GM19455 (cell line): ENCODE measurements around the gene POLR3A.

Experiments used
- ATAC-seq: cut with Tn5 transposase; IDR thresholded peaks from one replicate; pipeline ENCODE4 v1.9.1; 2021; ENCODE audit not compliant: unreplicated experiment

Gene POLR3A

DNA sequence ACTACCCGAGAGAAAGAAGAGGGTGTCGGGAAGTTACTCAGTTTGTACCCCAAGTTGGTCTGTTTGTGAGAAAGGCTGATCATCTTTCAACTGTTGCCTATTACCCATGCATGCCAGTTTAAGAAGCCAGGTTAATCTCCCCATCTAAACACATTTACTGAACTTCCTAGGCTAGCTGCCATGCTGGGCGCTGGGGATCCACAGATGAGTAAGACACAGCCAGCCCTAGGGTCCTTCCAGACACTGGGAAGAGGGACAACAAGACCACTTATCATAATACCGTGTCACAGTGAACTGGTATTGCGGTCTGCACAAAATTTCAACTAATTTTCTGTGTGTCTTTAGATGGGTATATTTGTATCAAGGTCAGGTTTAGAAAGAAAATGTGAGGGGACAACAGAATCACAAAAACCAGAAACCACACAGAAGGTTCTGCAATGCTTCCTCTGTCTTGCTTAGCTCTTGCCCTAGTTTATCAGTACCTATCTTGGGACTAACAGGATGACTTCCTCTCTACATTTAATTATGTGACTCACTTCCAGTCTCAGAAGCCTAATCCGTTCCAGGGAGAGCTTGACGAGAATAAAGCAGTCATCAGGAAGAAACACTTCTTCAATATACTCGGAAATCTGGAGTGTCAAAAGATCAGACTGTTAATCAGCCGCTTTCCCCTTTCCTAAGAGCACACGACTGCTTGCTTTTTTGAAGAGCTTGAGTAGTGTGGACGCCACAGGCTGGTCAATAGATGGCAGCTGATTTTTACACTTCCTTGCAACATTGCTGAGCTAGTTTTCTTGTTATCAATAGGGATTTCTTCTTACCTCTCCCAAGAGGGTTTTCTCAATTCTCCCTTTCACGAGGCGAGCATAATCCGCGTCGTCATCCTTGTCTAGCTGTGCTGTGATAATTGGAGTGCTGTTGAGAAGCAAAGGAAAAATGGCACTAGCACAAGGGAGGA, 45.7 kb downstream of the POLR3A start:
- ATAC-seq: no peak

DNA sequence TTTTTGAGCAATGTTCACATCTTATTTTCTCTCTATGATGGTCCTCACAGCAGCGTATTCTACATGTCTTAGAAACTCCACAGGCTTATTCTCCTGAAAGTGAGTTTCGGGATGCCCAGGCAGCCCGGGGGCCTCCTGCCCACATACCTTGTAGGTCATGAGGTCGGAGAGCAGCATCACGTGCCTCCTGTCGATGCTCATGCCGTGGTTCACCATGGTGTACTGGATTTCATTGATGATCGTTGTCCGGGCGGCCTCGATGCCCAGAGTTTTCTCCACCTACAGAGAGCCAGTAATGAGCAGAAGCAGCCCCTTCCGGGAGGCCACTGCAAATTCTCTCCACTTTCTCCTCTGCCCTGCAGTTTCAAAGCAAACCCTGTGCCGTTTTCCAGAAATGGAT, 48.0 kb downstream of the POLR3A start:
- no peak for ATAC-seq

DNA sequence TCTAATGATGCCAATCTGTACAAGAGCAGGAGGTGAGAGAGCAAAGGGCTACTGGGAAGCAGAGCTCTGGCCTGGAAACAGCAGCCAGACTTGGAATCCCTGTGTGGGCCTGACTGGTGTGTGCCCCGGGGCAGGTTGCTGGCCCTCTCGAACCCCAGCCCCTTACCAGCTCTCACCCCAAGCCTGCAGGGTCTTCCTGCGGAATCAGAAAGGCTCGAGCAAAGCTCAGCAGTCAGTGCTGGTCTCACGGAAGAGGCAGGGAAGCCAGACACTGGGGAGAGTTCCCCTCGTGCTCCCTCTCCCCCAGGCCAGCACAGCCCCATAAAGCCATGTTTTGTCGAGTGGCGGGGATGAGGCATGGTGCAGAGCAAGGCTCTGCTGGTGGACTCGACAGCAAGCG, 50.1 kb downstream of the POLR3A start:
- ATAC-seq: no peak

DNA sequence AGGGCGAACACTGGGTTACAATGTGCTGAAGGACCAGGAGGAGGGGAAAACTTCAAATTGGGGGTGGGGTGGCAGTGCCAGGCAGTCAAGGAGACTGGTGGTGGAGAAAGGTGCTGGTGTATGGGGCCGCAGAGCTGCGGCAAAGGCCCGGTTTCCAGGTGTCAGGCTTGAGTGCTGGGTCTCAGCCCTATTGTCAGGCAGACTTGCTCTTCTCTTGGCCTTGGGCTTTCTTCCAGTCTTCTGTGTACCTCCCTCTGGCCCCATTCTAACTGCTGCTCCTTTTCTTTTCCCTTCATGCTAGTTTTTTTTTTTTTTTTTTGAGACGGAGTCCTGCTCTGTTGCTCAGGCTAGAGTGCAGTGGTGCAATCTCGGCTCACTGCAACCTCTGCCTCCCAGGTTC, 51.0 kb downstream of the POLR3A start:
- ATAC-seq: no peak

DNA sequence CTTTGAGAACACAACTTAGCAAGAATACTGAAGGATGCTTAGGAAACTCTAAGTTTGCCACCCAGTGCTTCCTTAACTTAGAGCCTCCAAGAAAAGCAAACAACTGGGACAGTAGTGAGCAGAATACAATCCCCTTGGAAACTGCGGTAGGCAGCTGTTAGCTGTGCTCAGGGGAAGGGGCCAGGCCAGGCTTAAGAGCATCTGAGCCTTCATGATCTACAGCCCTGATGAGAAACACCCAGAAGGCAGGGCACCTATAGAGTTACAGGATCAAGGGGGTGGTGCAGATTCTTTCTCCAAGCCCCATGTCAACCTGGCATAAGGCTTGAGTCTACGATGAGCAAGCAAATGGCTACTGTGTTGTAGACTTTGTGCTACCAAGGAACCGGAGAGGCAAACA, 51.4 kb downstream of the POLR3A start:
- ATAC-seq: no peak

DNA sequence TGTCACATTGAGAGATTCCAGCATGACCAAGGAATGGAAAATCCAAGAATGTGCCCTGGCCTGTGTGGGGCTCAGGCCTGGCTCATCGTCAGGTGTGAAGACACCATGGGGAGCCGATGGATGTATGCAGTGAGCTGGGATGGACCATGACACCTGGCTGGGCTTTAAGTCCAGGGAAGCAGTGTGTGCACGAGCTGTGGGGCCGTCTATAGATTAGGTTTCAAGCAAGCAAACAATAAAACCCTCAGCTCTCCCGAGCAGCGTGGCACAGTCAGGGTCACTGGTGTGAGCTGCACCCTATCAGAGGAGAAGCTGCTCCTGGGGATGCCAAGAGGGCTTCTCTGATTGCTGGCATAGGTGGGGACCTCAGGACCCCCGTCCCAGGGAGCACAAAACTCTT, 52.3 kb downstream of the POLR3A start:
- no peak for ATAC-seq

DNA sequence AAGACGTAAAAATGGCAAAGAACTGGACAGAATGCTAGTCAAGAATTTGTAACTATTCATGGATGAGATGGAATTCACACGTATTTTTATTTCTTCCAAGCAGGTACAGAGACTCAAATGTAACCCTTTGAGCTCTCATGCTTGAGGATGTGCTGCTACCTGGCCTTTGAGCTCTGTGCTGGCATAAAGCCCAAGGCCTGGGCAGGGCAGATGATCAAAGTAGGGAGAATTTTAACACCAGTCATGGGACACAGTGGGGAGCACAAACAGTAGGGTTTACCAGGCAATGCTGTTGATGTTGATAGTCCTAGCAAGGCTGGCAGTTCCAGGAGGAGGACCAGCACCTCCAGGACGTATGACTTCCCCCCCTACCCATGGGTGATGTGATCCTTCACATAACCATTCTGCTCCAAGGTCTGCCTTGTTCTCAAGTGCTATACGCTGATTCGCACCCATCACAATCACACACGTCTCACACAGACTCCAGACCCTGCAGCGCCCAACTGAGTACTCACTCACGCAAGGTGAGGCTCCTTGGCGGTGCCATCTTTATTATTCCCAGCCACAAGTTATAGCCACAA, 54.1 kb downstream of the POLR3A start:
- no peak for ATAC-seq

DNA sequence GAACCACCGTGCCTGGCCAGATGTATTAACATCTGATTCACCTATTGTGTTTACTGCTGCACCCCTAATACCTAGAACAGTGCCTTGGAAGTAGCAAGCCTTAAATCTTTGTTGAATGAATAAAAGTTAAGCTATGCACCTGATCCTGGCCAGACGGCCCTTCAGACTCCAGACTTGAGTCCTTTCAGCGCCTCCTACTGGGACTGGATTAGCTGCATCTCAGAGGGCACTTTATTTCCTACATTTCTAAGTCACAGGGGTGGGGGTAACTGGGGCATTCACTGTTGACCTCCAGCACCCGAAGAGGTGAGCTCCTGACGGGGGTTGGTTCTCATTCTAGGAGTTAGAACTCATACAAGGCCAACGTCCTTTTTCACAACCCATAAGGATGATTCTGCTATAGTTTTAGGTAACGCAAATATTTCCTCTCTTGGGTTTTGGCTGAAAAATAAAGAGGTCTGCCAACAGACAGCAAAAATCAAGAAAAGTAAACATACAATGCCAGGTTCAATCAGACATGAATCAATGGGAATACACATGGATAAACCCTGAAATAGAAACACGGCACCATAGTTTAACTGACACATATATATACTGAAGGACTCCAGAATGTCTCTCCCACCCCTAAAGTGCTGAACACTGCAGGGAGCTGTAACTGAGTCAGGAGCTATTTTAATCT, 54.8 kb downstream of the POLR3A start:
- no peak for ATAC-seq

DNA sequence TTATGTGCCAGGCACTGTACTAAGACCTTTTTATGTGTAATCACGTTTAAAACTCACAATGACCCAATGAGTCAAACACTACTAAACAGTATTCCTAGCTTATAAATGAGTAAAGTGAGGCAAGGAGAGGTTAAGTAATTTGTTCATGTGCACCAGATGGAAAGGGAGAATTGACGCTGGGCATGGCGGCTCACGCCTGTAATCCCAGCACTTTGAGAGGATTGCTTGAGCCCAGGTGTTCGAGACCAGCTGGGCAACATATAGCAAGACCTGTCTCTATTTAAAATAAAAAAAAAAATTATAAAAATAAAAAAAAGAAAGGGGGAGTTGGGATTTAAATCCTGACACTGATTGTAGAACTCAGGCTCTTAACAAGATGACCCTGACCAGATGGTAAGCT, 56.0 kb downstream of the POLR3A start:
- no peak for ATAC-seq

DNA sequence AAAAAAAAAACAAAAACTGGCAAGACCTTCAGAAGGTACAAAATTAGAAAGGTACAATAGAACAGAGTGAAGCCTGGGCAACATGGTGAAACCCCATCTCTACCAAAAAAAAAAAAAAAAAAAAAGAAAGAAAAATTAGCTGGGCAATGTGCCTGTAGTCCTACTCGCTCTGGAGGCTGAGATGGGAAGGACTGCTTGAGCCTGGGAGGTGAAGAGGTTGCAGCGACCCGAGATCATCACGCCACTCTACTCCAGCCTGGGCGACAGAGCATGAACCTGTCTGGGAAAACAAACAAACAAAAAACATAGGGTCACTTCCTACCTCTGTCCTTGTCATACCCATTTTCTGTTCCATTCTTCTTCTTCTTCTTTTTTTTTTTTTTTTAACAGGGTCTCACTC, 57.2 kb downstream of the POLR3A start:
- no peak for ATAC-seq

DNA sequence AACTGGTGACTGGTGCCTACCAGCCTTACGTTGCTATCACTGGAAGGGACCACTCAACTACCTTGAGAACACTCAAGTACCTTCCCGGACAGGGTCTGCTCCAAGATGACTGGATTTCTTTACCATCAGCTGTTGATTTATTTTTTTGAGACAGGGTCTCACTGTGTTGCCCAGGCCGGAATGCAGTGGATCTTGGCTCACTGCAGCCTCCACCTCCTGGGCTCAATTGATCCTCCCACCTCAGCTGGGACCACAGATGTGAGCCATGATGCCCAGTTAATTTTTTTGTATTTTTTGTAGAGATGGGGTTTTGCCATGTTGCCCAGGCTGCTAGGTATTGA, 57.5 kb downstream of the POLR3A start:
- no peak for ATAC-seq

DNA sequence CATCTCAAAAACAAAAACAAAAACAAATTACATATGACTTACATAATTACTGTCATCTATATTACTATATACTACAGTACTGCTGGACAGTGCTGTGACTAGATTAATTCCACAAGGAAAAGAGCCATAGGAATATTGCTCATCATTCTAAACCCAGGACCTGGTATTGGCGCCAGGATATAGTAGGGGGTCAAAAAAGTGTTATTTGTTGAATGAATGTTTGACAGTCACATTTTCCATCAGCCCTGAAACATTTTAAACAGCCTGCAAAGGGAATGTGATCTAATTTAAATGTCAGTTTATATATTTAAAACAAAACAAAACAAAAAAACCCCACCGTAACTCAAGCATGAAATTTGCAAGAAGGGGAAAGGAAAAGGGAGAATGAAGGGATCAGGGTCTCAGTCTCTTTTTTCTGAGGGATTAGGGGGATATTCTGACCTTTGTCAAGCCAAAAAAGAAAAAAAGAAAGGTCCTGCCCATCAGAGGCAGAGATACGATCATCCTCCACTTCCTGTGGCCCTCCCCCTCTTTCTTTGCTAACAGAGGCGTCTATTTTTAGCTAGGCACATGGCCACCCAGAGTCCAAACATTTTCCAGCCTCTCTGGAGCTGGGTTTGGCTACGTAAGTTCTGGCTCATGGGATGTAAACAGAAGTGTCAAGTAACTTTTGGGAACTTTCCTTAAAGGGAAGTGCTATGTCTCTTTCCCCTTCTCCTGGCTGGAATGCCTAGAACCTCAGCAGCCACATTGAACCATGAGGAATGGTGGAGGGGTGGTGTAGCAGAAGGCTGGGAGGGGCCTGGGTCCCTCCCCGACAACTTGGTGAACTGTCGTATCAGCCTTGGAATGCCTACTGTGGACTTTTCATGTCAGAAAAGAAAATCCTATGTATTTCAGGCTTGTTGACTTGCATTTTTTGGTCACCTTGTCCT, 58.2 kb downstream of the POLR3A start:
- no peak for ATAC-seq

DNA sequence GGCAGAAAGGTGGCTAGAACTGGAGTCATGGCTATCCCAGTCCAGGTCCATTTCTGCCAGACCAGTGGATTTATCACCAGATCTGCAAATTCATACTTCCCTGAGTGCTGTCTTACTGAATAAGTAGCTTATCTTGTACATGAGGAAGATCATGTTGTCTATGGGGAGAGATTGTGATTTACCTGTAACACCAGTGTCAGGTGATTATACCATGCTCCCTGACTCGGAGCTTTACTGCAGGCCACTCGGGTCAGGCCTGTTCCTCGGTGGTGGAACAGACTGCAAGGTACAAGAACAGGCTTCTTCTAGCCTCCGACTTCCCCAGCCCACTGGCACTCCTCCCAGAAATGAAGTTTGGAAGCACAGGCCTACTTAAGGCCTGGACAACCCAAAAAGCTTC, 60.2 kb downstream of the POLR3A start:
- ATAC-seq: no peak

DNA sequence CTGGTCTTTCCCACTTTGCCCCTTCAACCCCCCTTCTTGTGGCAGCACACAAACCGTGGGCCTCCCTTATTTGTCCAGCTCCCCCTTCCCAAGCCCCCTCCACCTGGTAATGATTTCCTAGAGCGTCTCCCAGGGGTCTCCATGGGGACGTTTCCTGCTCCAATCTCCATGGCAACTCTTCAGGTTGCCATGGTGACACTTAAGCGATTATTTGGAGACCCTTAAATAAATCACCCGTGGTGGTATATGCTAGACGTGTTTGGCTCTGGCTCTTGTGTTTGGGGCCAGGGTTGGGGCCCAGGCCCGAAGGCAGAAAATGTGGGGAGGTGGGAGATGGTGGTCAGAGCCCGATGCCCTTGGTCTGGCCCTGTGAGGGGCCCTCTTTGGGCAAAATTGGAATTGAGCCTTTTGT, 61.7 kb downstream of the POLR3A start:
- no peak for ATAC-seq

DNA sequence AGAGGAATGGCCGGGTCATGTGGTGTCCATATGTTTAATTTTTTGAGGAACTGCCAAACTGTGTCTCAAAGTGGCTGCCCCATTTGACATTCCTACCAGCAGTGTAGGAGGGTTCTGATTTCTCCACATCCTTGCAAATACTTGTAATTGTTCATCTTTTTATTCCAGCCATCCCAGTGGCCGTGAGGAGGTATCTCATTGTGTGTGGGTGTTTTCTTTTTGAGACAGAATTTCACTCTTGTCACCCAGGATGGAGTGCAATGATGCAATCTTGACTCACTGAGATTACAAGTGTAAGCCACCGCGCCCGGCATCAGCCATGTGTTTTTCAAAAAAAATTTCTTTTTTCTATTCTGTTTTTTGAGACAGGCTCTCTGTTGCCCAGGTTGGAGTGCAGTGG, 64.0 kb downstream of the POLR3A start:
- ATAC-seq: no peak

DNA sequence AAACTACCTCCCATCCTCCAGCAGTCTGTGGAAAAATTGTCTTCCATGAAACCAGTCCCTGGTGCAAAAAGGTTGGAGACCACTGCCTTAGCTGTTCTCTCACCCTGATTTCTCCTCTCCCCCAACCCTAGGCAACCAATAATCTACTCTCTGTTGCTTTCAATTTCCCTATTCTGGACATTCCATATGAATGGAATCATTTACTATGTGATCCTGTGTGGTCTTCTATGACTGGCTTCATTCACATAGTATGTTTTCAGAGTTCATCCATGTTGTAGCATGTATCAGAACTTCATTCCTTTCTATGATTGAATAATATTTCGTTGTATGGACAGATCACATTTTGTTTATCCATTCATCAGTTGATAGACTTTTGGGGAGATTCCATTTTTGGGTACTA, 64.5 kb downstream of the POLR3A start:
- ATAC-seq: no peak

DNA sequence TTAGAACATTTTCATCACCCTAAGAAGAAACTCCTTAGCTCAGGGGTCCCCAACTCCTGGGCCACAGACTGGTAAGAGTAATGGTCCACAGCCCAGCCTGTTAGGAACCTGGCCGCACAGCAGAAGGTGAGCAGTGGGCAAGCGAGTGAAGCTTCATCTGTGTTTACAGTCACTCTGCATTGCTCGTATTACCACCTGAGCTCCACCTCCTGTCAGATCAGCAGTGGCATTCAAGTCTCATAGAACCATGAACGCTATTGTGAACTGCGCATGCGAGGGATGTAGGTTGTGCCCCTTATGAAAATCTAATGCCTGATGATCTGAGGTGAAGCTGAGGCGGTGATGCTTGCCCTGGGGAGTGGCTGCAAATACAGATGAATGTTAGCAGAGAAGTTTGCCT, 65.4 kb downstream of the POLR3A start:
- no peak for ATAC-seq

DNA sequence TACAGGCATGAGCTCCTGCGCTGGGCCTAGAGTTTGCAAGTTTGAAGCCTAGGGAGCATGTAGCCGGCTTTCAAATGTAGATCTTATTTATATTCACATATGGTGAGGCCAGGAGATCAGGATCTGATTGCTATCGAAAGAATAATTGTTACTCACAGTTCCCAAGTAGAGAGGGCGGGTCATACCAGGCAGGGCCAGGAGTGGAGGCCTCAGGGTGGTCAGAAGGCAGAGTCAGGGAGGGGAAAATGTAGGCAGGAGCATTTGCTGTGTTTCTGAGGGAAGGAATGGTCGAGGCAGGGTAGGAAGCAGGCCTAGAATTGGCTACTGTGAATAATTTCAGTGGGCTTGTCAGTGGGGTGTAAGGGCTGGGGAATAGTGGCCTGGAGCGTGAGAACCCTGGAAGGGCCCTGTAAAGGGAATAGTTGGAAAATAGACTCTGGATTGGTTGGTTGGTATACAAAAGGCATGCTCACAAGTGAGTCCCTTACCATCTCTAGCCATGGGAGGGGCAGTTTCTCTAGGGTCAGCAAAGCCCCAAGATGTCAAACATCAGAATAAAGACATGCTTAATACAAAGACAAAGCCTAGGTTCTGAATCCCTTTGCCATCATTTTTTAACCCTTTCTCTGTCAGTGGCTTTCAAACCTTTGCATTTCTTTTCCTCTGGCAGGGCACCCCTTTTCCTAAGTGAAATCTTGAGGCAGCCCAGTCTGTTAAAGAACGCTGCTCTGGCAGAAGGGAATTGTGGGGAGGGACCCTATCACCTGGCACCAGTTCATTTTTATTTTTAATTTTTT, 66.8 kb downstream of the POLR3A start:
- no peak for ATAC-seq

DNA sequence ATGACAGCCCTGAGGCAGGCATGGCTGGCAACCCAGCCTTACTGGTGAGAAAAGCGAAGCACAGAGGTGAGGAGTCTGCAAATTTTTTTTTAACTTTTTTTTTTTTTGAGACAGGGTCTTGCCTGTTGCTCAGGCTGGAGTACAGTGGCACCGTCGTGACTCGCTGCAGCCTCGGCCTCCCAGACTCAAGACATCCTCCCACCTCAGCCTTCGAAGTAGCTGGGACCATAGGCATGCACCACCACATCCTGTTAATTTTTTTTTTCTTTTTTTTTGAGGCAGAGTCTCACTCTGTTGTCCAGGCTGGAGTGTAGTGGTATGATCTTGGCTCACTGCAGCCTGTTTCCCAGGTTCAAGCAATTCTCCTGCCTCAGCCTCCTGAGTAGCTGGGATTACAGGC, 67.6 kb downstream of the POLR3A start:
- ATAC-seq: no peak

DNA sequence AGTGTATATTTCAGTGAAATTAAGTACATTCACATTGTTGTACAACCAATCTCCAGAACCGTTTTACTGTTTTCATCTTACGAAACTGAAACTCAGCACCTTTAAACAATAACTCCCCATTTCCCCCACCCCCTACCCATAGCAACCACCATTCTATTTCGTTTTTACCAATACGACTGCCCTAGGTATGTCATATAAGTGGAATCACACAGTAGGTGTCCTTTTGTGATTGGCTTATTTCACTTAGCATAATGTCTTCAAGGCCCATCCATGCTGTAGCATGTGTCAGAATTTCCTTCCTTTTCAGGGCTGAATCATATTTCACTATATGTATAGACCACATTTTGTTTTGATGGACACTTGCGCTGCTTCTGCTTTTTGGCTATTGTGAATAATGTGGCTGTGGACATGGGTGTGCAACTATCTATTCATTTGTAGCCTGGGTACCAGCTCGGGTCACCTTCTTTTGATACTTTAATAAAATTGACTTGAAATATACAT, 68.4 kb downstream of the POLR3A start:
- ATAC-seq: no peak
